HUDEP-2 (cell line): ENCODE measurements around the gene AFF3.

Experiments
- DNase-seq, 76 experiments: peaks; one replicate each; lab custom pipeline; 2025; ENCODE audit not compliant: unreplicated experiment in 76 of 76; lab: John Stamatoyannopoulos, UW

AFF3 gene

DNA sequence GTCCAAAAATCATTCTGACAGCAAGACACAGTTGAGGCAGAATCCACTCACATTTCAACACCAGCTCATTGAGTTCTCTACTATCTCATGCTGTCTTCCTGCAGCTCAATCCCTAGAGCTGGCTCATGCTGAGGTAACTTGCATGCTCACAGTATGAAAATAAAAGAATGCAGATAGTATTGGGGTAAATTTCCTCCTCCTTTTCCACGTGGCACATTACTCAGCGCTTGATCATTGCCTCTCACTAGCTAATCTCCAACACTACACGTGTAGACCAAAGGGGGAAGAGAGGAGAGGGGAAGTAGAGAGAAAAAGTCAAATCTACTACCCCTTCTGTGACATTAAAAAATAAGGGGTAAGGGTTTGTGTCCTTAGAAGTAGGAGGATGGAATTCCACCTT, 300.6 kb downstream of the AFF3 start:
- no peak for DNase-seq

DNA sequence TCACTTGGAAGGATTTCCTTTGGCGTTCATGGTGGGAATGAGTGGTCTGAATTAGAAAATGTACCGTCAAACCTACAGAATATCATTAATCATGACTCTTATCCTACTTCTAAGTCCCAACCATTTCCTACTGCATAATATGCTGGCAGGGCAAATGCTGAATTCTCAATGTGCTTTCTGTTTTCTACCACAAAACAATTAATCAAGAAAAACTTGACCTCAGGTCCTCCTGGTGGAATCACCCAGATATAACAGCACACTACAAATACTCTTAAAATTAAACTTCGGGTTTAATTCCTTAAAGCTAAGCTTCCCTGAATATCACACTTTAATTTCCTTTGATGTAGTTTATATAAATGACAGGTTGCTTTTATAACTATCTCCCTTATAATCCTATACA, 301.6 kb downstream of the AFF3 start:
- DNase-seq, result no peak

DNA sequence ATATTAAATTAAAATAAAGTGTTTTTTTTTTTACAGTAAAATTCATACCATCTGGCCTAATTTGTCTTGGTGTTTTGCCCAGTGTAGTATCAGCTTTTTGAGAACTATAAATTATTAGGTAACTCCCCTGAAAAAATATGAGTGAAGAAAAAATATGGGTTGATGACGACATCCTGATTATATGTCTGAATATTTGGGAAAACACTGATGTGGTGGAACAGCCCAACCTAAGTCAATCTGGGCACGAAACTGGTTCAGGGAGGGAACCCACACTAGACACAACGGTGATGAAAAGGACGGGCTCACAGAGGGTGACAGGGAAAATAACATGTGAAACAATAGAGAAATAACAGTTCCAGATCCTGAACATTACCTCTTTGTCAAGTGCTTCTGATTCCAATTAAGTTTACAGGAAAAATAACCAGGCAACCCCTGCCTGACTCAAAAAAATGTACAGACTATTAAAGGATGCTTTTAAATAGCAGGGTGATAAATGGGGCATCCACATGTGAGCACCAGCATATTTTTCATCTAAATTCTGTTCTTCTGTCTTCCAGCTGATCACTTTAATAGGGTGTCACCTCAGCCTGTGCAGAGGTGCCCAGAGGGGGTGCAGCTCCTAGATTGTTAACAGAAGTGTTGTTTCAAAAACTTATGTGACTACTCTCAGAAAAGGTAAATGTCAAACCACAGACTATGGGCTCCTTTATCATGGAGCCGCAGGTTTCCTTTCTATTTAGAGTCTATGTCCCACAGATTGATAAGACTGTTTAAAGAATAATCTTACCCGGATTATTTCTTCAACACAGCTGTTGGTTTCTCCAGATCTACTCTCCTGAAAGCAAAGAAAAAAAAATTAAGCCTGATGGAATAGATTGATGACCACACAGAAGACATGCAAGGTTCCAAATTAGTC, 305.4 kb downstream of the AFF3 start:
- no peak for DNase-seq

DNA sequence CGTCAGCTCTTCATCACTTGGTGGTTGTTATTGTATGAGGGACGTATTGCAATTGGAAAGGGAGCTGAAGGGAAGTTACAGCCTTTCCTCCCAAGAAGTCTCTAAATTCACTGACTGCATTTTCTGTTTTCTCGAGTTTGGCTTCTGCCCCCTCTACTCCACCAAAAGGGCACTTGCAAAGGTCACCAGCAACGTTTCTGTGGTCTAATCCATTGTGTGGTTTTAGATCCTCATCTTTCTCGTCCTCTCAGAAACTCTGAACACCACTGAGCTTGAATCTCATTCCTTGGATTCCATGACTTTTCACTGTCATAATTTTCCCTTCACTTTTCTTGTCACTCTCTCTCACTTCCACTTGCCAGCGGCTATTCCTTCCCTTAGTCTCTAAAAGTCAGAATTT, 308.0 kb downstream of the AFF3 start:
- DNase-seq, result no peak

DNA sequence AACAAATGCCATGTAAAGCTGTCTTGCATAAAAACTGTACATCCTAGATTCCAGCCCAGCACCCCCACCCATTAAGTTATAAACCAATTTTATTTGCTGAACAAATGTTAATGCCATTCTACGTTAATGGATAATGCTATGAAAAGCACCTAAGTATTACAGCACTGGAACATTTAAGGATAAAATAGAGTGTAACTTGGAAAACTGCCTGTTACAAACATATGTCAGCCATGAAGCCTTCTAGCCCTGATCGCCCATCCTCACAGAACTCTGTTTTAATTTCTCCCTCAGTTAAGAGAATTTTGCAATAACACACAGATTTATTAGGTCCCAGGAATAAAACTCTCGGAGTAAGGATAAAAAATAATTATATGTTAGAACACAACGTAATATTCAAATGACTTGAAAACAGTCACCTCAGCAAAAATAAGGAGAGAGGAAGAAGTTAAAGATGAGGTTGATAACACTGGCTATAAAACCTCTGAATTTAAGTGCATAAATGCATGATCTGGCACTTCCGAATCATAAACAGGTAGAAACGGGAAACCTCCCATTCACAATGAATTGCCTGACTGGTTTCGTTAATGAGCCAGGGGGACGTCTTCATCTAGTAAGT, 308.7 kb downstream of the AFF3 start:
- DNase-seq, result no peak

DNA sequence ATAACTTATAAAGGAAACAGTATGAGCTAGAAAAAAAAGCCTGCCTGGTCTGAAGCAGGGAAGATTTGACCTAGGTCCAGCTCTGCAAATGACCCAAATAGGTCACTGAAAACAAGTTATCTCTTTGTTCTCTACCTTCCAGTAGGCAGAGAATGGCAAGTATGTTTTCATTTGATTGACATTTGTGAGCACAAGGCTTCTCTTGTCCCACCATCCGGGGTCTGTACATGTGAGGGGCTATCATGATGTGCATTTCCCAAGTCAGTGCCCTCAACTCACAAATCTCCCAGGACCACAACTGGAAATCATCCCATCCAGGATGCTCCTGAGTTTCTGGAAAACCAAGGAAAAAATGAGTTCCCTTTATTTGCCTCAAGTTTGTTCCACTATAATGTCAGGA, 309.5 kb downstream of the AFF3 start:
- no peak for DNase-seq

DNA sequence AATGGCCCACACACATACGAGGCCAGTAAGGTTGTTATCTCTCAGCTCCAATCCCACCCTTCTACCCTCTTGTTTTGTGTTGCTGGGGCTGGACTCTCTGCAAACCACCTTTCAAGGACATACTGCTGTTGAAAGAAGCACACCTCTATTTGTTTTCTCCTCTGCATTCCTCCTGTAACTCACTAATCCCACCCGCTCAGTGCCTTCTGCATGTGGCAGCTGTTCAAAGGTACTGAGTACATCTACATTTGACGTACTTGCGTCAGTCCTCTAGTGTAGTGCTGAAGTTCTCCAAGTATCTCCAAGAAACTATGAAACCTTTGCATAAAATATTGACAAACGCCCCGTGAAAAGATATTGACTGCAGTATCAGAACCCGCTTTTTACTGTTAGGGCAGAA, 310.6 kb downstream of the AFF3 start:
- DNase-seq, result no peak

DNA sequence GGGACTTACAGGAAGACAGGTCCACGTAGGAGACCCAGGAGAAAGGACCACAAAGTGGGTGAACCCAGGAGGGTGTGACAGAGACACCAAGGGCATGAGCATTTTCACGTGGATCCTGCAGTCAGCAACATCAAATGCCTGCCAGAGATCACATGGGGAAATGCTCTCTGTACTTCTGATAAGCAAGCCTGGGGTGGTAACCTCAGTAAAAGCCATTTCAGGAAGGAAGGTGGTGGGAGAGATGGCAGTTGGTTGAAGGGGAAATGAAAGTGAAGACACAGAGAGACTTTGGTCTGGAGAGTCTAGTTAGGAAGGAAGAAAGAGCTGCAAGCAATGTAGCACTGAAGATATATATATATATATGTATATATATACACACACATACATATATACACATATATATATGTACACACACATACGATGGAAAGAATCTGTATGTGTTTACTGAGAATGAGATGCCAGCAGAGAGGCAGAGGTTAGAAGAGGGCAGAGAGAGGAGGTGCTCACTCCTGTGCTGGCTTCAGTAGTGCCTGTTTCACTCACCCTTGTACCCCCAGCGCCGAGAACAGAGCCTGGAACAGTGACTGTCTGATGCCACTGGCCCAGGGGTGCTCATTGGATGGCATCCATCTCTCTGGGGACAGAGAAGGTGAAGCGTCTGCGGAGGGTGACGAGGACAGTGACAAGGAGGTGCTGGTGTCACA, 314.9 kb downstream of the AFF3 start:
- no peak for DNase-seq

DNA sequence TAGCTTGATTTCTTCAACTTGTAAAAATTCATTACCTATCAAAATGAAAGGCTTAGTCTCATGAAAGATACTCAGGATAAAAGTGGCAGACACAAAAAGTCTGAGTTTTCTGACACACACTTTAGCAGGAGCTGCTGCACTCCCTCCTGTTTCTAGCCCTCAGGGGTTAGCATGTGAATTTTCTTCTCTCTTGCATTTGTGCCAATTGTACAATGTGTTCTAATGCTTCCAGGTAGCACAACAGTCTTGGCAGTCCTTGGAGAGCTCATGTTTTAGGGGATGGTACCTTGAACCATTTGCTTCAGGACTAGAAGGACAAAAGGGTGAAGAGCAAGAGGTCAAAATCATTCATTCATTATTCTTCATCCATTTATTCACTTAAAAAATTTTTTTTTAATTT, 316.8 kb downstream of the AFF3 start:
- DNase-seq, result no peak

DNA sequence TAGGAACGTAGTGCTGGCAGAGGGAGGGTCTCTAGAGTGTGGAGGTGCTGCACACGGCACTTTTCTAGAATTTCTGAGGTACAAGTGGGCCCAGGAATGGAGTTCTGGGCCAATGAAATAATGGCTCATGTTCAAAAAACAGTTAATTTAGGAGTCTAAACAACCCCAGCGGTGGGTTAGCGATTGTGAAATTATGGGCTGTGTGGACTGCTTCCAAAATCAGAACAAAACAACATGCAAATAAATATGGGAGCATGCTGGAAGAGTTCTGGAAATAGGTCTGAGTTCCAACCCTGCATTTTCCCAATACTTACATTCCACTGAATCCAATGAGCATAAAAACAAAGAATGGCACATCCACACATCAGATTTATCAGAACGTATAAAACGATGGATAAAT, 317.6 kb downstream of the AFF3 start:
- no peak for DNase-seq

DNA sequence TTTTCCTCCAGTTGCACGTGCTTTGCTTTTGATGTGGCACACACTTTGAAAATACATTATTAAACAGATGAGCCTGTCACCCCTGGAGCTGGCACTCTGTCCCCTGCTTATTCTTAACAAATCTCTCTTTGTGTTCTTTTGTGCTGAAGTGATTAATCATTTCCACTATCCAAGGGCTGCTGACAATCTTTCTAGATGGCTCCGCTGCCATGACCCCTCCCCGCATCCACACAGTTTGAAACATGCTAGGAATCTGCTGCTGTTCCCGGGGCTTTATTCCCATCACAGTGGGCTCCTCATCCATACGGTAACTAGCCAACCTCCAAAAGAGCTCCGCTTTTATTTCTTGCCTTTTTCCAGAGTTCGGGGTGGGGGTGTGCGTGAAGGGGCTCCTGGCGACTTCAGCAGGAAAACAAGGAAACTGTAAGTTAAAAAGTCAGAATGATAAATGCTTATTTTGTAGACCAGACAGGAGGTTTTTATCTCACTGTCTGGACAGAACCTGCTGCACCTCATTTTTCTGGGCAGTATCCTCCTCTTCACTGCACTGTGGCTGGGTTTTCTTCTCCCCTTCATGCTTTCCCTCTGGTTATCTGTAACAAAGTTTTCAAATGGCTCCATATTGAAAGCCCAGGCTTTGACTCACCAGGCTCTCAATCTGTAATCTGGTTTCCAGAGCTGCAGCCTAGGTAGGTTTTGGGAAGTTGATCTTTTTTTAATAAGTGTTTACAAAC, 319.7 kb downstream of the AFF3 start:
- no peak for DNase-seq

DNA sequence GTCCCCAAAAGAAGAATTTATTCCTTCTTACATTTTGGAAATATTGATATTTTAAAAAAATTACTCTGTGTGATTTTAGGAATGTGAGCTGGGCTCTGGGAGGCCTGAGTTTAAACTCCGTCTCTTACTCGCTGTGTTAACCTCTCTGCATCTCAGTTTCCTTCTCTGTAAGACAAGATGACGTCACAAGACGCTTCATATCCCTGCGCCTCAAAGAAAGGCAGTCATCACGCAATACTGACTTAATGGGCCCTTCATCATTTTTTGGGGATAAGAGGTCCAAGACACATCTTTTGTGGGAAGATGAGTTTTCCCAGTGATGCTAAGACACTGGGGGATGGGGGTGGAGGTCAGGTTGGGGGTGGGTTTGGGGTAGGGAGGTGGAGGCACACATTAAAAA, 320.4 kb downstream of the AFF3 start:
- DNase-seq, result no peak

DNA sequence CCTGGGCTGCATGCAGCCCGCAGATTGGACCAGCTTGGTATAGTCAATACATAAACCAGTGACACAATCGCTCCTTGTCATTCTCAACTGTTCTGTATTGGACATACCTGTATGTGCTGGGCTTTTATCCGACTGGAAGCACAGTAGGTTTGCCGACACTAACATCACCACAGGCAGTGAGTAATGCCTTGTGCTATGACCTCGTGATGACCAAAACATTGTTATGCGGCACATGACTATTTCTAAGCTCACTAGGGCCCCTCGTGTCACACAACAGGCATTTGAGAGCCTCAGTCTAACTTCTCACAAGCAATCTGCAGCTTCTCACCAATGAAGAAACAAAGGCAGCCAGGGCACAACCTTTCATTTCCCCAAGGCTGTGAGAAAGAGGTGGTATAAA, 320.8 kb downstream of the AFF3 start:
- DNase-seq, result no peak

DNA sequence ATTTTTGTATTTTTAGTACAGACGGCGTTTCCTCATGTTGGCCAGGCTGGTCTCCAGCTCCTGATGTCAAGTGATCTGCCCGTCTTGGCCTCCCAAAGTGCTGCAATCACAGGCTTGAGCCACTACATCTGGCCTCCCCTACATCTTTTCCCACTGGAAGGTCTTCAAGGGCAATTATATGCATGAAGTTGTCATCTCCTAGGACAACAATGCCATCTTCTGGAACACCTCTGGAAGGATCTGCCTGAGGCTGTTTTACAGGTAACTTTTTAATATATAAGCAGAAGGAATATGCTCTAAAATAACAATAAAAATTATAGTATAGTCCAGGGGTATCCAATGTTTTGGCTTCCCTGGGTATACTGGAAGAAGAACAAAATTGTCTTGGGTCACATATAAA, 321.4 kb downstream of the AFF3 start:
- no peak for DNase-seq

DNA sequence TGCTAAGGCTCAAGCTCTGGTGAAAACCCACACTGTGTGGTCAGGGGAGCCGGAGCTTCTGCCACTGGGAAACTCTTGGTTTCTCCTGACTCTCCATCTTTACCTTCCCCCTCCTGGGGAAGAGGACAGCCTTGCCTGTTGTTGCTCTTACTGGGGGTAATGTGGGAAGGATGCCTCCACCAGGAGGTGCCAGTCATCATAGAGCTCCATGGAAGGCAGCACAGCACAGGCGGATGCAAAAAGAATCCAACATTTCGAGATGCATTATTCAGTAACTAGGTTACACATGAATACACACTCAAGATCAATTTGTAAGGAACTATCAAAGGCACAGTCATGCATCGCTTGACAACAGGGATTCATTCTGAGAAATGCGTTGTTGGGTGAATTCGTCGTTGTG, 322.6 kb downstream of the AFF3 start:
- no peak for DNase-seq

DNA sequence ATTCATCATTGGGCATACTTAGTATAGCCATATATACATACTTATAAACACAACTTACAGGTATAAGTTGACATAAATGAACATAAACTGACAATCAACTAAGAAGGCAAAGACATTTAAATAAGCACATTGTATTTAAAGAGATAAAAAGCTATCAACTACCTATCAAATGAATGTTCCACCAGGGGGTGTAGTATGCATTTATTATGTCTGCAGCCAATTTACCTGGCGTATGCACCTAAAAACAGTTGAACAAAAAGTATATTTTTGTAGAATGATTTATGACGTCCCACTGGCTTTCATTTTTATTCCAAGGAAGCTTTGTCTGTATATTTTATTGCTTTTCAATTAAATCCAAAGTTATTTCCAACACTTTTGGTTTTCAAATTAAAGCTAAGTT, 323.5 kb downstream of the AFF3 start:
- no peak for DNase-seq

DNA sequence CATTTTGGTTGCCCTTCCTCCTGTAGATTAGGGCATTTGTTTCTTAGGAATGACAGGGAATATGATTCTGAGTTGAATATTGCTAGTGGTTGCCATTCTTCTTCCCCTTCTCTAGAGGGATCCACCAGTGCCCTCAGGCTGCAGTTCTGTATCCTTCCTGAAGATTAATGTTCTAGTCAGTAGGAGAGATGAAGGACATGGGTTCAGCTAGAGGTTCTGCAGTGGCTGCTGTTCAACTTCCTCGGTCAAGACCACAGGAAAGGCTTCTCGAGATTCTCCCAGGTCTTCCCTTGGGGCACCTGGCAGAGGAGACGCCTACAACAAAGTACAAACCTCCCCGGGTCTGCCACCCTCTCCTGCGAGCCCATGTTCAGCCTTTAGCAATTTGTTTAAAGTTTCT, 325.5 kb downstream of the AFF3 start:
- DNase-seq, result no peak

DNA sequence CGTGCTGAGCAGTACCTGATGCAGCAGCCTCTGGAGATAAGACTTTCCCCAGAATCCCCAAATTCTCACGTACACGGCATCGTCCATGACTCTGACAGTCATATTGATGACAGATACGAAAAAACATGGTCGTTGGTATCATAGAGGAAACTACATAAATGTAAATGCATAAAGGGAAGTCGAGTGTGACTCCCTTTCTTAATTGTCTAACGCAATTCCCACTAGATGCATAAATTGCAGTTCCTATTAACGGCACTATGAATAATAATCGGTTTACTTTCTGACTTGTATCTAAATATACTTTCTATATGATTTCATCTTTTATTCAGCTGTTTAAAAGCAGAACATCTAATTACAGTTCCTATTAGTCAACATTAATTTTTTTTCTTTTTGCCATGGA, 330.0 kb downstream of the AFF3 start:
- no peak for DNase-seq

DNA sequence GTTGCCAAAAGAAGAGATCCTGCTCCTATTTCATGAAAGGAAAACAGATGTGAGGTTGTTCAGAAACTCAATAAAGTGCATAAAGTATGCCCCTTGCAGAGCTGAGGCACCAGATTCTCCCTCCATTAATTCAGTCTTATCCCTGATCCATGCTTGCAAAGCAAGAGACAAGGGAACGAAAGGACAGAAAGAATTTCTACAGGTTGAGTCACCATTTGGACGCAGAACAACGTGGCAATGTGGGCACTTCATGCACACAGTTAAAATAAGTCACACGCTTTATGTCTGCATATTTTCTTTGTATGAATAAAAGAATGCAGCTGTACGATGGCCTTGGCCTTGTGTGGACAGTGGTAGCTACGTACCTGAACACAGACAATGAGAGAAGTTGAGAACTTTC, 330.8 kb downstream of the AFF3 start:
- DNase-seq, result no peak

DNA sequence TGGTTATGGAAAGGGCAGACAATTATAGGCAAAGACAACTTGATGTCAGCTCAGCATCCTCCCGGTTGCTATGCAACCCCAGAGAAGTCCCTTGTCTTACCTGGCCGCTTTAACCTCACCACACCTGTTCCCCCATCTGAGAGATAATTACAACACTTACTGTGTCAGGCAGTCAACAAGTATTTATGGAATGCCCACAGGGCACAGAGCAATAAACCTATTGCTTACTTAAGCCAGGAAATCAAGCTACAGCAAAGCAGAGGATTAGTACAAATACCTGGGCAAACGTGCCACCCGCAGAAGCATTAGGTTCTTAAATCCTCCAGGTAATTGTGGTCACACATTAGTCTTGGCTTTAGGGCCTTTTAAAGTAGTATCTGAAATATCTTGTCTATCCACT, 332.2 kb downstream of the AFF3 start:
- no peak for DNase-seq

DNA sequence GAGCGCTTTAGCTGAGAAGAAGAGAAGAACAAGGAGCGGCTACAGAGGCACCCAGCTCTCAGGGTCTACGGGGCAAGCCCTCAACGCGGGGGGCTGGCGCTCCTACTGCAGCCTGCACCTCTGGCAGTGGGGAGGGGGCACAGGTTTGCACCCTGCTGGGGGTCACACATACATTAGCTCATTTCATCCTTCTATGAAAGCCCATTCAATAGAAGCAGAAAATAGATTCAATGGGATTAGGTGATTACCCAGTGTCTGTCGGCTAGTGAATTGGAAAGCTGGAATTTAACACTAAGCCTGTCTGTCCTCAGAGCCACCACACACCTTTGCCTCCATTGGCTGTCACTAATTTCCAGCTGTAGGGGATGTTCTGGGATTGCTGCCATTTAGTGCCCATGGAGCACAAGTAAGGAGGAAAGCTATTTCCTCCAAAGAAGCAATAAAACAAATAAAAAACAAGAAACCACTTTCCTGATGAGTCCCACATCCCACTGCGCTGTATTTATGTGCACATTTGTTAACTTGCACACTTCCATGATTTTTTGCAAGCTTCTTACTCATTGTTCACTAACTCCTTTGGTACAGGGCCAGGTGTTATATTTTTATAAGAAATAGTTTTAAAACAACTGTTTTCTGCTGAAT, 333.0 kb downstream of the AFF3 start:
- no peak for DNase-seq
